ENCODE data around the gene PNLIPRP1.

GRCh38 chr10:116602648-116603400 is 12.1 kb downstream of the PNLIPRP1 start:
- no peak for TF ChIP-seq CTCF (IDR thresholded peaks at IDR 0.05; ENCODE audit: poor library complexity, severe bottlenecking)
- no peak for TF ChIP-seq RAD21 (conservative IDR thresholded peaks at IDR 0.05)
- no peak for TF ChIP-seq EZH2 (IDR thresholded peaks at IDR 0.05; ENCODE audit: borderline replicate concordance, insufficient read depth, low read length, poor library complexity, severe bottlenecking)
